HG03103 (cell line): Measurements from ENCODE around the gene LYPD6B.

Source experiments
- ATAC-seq: cut with Tn5 transposase; IDR thresholded peaks from one replicate; pipeline ENCODE4 v1.9.1; 2021; ENCODE audit warnings: low read depth; ENCODE audit not compliant: unreplicated experiment

LYPD6B gene

DNA sequence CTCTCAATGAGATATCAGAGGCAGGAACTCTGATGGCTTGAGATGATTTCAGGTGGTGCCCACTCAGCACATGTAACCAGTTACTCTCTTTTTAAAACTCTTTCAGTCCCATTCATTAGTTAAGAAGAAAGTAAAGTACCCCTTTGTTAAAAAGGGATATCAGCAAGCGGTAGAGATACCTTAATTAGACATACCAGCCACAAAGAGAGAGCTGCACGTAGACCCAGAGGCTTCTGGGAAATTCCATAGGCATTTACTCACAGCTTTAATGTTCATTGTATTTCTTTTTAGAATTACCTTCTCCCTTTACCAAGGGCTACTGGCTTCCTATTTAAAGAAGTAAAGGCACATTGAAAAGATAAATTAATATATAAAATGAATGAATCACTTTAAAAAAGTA, 63.3 kb downstream of the LYPD6B start:
- no peak for ATAC-seq

DNA sequence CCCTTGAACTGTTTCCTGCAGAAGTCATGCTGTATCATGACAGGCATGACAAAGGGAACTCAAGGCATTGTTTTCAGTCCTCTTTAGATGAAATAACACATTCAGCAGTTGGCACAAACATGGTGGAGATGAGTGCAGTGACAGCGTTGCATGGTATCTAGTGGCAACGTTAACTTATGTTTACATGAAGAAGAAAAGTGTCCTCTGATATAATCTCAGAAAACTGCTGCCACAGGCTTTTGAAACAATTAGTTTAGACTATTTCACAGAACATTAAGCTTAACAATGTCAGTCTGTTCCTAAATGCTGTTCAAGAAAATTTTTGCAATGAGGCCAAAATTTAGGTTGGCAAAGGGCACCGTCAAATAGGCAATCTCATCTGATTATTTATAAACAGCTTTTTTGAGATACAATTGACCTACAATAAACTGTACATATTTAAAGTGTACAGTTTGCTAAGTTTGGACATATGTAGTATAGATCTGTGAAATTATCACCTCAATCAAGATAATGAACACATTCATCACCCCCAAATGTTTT, 64.7 kb downstream of the LYPD6B start:
- no peak for ATAC-seq

DNA sequence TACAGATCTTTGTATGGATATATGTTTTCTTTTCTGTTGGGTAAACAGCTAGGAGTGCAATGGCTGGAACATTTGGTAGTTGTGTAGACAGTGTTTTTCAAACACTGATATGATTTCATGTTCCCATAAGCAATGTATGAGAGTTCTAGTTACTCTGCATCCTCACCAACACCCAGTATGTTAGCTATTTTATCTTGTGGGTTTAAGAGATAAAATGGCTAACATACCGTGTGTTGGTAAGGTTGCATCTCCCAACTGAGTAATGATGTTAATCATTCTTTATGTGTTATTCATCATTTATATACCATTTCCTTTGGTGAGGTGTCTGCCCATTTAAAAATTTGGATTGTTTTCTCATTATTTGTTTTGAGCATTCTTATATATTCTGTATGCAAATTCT, 65.7 kb downstream of the LYPD6B start:
- no peak for ATAC-seq

DNA sequence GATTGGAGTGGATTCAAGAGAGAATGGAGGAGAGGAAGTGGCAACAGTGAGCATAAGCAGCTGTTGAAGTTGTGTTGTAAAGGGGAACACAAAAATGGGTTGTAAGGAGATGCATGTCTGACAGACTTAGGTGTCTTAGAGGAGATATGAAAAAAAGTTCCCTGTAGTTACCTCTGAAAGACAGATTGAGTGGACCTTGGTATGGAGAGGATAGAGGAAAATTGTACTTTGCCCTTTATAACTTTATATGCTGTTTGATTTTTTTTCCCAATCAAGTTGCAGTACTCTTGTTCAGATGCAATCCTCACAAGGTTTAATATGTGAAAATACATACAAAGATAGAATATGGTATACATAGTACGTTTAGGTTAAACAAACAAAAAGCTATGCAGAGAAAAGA, 73.6 kb downstream of the LYPD6B start:
- no peak for ATAC-seq

DNA sequence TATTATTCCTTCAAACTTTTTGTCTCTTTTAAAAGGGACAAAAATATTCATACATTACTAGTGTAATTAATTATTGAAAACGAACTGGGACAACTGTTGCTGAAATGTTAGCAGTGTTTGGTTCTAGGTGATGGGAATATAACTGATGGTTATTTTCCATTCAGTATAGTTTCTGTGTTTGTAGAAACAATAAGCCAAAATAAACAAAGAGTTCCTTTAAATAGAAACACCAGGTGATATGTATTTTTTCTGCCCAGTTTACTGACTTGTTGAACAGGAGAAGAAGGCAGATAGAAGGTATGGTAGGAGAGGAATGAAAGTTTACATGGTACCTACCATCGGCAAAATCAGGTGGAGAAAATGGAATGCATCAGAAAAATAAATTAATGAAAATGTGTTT, 74.2 kb downstream of the LYPD6B start:
- no peak for ATAC-seq

DNA sequence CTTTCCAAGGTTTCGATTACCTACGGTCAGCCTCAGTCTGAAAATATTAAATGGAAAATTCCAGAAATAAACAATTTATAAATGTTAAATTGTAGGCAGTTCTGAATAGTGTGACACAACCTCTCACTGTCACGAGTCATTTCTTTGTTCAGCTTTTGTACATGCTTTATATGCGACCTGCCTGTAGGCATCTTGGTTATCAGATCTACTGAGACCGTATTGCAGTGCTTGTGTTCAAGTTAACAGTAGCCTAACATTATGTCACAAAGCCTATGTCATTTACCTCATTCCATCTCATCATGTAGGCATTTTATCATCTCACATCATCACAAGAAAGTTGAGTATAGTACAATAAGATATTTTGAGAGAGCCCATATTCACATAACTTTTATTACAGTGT, 77.3 kb downstream of the LYPD6B start:
- ATAC-seq = no peak

DNA sequence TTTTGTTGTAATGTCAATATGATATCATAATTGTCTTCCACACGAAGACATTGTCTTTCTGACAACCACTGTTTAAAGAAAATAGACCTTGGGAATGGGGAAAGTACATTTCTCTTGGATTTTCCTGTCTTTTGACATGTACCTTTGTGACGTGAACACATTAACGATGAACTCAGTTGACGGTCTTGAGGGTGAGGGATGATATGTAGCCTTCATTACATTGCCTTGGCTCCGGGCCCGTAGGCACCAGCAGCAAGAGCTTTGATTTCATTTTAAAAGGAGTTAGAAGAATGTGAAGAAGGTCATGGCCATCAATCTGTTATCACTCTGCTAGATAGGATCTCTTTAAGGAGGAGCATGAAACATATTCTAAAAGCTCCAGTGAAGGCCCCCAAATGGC, 80.9 kb downstream of the LYPD6B start:
- ATAC-seq = no peak

DNA sequence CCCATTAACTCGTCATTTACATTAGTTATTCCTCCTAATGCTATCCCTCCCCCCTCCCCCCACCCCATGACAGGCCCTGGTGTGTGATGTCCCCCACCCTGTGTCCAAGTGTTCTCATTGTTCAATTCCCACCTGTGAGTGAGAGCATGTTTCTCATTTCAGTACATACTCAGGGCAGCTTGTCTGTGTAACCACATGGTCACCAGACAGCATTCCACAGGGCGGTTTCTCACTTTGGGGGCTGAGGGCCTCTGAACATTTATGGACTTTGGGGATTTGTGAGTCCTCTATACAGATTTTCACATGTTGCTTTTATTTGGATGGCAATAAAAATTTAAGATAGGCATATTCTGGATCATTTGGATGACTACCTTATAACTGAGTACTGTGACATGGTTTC, 84.0 kb downstream of the LYPD6B start:
- no peak for ATAC-seq

DNA sequence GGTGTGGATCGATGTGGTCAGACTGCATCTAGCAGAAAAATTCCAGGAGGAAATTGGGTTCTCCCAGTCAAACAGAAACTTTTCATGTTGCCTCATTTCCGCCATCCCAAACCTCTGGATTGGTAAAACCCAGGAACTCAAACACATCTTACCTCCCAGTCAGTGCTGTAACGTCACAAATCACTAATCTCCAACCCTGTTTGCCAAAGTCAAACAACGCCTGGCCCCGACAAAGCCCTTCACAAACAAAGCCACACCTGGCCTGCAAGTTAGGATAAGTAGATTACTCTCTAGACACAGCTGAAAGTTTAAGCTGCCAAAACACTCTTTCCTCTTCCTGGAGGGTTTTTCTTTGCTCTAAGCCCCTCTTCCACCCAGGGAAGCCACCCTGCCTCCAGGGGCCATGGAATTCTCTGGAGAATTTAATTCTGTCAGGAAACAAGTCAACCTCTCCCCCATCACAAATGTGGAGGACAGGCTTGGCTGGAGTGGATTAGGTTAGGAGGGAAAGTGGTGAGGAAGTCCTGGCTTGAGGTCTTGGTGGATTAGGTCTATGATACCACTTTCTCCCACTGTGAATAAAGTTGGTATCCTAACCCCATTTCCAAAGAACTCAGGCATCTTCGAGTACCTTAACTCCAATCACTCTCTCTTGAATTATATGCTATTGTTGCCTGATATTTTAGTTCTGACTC, 86.7 kb downstream of the LYPD6B start:
- no peak for ATAC-seq

DNA sequence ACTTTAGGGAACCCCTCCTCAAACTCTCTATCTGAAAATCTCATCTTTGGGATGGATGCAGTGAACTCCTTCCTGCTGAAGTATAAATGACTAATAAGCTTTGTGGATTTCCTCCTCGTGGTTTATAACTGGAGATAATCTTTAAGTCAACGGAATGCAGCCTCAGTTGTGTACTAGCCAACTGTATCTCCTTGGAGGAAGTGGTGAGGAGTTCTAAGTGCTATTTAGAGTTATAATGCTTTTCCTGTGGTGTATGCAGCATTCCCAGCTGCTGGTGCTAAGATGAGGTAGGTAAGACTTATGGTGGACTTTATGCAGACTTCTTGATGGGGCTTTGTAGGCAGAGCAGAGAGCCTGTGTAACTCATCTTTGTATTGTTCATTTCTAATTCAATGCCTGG, 90.9 kb downstream of the LYPD6B start:
- no peak for ATAC-seq

DNA sequence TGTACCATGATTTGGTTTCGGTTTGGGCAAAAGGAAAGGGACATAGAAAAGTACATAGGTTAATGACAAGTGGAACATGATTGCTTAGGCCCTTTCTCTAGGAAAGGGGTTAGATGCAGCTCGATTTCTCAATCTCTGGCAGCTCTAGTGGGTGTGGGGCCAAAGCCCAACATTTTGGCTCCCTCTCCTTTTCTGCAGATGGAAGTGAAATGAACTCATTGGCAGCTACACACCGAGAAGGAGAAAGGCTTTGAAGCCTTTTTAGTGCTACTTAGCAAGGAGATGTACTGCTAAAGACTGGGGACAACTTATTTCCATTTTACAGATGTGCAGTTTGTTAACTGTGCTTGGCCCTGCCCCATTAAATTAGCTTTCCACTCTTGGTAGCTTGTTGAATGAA, 93.8 kb downstream of the LYPD6B start:
- no peak for ATAC-seq

DNA sequence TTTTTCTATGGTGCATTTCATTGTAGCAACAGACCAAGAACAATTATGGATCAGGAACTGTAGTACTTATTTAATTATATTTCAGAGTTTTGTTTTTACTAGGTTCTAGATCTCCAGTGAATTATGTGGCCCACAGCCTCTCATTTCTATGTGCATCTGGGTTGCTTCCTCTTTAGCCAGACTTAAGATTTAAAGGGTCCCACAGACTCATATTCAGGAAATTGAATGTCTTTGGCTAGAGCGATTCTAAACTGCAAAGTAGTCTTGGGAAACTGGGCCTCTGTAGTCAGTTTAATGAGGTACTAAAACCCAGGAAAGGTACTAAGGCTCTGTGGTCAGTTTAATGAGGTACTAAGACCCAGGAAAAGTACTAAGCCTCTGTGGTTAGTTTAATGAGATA, 94.4 kb downstream of the LYPD6B start:
- no peak for ATAC-seq

DNA sequence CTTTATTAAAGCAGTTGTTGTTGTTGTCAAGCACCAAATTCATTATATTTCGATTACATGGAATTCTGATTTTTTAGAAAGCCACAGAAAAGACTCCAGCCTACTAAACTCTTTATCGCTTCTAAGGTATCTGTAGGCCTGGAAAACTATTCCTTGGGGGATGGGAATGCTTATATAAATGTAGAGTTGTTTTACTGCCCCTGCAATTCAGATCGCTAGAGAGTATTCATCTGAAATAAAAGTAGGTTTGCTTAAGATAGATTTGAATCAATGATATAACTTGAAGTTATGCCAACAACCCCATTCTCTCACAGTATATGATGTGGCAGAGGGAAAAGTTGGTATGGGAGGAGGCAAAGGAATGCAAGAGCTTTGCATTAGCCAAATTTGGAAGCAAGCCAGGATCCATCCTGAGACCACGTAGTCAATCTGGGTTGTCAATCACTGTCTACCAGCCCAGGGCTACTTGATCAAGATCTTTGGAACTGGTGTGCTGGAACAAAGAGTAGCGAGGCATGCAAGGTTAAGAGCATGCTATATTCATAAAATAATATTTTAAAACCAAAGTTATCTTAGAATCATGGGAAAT, 95.9 kb downstream of the LYPD6B start:
- no peak for ATAC-seq

DNA sequence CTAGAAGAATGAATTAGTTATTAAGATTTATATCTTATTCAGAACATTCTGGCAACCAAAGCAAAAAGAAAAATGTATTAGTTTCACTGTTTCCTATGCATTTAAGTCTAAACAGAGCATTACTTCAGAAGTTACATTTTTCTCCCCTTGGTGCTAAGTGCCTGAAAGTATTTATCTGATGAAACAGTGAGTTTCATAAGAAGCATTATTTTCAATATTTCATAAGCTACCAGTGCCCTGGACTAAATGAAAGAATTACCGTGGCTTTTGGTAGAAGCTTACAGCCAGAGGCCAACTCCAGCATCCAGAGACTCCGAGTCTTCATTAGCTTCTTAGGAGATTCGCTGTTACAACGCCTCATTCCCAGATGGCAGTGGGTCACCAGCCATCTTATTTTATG, 97.6 kb downstream of the LYPD6B start:
- no peak for ATAC-seq

DNA sequence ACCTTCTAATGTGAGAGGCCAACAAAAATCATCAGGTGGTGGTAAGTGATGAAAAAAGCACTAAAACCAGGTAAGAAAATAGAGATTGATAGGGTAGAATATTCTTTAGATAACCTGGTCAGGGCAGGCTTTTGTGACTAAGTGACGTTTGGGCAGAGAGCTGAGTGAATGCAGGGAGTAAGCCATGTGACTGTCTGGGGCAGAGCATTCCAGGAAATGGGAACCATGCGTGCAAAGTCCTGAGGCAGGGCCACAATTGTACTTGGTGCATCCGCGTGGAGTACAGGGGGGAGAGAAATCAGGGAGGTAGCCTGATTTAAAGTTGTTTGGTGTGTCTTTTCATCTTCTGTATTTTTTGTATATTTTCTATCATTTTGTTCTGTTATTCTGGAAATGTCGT, 102.5 kb downstream of the LYPD6B start:
- no peak for ATAC-seq

DNA sequence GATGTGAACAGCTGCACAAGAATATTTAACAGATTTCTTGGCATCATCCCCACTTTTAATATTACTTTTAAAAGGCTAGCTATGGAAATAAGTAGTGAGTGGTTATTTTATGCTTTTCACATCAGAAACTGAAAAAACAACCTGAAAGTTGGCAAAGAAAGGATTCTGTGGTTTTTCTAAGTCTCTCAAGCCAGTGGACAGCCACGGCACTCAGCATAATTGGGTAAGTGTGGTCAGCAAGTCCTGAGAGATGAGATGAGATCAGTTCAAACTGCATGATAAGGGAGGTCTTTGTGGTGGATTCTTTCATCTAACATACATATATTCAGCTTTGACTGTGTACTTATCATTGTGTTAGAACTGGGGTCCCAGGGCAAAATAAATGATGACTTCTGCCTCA, 105.2 kb downstream of the LYPD6B start:
- ATAC-seq = no peak

DNA sequence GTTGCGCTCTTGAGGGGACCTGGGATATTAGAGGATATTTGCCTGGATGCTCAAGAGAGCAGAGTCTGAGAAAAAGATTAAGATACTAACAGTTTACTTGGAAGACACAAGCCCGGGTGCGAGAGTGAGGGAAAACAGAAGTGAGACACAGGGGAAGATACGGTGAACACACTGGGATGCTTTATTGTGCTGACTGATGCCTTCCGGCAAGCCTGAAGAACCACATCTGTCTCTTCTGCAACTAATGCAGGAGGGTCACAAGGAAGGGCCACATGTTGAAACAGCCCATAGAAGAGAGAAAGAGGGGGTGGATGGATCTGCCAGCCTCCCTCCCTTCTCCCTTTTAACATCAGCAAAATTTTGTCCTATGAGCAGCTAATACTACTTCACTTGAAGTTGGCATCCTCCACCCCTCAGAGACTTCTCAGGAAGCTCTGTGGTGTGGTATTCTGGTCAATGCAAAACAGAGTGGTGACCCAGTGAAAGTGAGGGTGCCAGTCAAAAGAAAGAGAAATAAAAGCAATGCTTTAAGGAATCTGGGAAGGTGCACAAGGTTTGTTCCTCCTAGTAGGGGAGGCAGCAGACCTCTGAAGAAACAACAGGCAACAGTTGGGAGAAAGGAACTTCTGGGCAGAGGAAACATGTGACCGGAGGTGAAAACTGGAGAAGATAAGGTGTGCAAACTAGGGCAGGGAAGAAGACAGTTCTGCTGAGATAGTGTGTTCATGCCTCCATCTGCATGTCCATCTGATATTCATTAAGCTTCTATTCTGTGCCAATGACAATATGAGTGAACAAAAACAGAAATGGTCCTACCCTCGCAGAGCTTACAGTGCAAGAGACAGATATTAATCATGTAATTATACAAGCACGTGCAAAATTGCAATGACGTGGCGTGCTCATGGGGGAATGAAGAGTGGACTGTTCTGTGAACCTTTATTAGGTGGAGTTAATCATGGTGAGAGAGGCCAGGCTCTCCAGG, 107.1 kb downstream of the LYPD6B start:
- no peak for ATAC-seq

DNA sequence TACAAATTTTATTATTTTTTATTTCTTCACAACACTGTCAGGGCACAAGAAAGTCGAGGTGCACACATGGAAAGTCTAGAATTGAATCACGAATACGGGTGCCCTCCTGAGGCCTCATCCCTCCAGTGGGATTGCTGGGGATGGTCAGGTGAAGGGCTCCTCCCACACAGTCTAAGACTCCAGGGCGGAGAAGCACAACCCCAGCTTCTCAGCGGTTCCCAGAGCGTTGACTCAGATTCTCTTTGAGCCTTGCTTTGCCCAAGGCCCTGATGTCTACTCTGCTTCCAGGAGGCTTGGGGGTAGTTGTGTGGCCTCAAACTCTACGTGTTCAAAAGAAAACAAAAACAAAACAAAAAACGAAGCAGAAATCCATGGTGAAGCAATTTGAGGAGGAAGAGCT, 108.4 kb downstream of the LYPD6B start:
- ATAC-seq = no peak

DNA sequence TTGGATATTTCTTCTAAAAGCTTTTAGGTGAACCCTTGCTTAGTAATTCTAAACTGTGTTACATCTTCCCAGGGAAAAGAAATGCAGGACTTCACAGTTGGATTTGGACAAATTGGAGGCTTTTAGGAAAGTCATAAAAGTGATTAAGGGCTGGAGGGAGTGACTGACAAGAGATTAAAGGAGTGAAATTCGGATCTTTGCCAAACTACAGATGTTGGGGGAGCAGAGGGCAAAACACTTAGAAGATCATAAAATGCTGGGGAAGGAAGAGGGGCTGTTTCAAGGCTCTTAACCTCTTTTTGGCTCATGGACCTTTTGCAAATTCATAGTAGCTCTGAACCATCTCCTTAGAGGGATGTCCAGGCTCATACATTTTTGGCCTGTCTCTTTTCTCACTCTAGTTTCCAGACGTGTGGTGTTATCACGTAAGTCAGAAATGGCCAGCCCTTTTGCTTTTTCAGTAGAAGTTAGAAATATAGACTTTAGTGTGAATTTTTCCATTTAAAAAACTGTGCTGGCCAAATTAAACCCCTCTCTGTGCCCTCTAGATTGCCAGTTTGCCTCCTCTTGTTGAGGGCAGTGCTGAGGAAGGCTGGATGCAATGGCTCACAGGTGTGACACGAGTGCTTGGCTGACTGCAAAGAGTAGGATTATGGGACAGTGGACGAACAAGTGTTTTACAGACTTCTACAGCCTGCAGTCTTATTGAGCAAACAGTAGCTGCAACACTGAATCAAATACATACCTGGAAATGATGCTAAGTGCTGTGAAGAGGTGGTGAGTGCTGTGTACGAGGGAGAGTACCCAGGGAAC, 109.9 kb downstream of the LYPD6B start:
- ATAC-seq = no peak

DNA sequence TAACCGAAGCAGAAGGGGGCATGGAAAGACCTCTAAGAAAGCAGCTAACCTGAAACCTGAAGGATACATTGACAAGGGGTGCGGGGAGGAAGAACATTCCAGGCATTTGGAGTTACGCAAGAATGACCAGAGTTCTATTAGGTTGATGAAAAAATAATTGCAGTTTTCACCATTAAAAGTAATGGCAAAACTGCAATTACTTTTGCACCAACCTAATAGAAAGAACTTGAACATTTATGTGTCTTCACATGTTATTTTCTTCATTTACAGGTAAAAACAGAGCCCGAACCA, 110.5 kb downstream of the LYPD6B start:
- no peak for ATAC-seq

DNA sequence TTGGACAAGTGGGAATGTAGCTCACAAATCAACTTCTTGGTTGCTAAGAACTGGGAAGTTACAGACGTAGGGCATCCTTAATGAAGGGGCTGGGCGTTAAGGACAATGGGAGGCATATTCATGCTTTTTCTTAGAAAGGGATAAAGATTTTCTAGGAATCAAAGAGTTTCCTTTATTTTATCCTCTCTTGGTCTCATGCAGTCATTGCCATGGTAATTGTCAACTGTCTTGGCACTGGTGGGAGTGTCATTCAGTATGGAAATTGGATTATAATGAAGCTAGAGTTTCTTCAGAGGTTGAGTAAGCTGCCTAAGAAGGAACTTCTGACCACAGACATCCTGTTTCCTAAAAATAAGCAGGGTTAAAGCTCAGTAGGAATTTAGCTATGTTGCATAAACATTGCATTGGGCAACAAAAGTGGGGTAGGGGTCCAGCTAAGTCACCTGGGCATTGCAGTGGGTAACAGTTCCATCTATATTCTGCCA, 114.0 kb downstream of the LYPD6B start:
- ATAC-seq = no peak
